Activated CD4-positive, alpha-beta T cell treated with anti-CD3 and anti-CD28 coated beads, Interleukin-2, amount 10 ng/mL, durations not matched to agents 7 days and 5 days (primary cell): ENCODE data around the gene CHCHD1. TPM values are rescaled to one million over a fixed set of nuclear protein-coding genes. Genes with fewer than 3 reads are reported as not detected.

Source experiments
- CTCF ChIA-PET: fragments of 350-600 bp; sonication (Branson Sonifier 250); formaldehyde crosslinking; loops from one replicate; lab custom pipeline; 2021; ENCODE audit warnings: antibody characterized with exemption; lab: Charles Lee
- POLR2A ChIA-PET: fragments of 350-600 bp; sonication (Branson Sonifier 250); formaldehyde crosslinking; loops from one replicate; lab custom pipeline; 2021; ENCODE audit warnings: antibody characterized with exemption; lab: Charles Lee
- DNase-seq: peaks from one replicate; pipeline ENCODE4 v3.0.0-alpha.2; 2020
- H3K27ac Mint-ChIP-seq: one replicate; pipeline ENCODE4 v1.8.0; 2021; ENCODE audit warnings: mild to moderate bottlenecking, moderate library complexity, mixed read lengths
- H3K27me3 Mint-ChIP-seq: one replicate; pipeline ENCODE4 v1.8.0; 2021; ENCODE audit warnings: mixed read lengths
- H3K36me3 Mint-ChIP-seq: one replicate; pipeline ENCODE4 v1.8.0; 2021; ENCODE audit warnings: low read depth, mixed read lengths
- H3K4me1 Mint-ChIP-seq: one replicate; pipeline ENCODE4 v1.8.0; 2021; ENCODE audit warnings: mixed read lengths
- H3K4me3 Mint-ChIP-seq: one replicate; pipeline ENCODE4 v1.8.0; 2021; ENCODE audit warnings: mild to moderate bottlenecking, moderate library complexity, mixed read lengths
- H3K9me3 Mint-ChIP-seq: one replicate; pipeline ENCODE4 v1.8.0; 2021; ENCODE audit warnings: mixed read lengths
- total RNA-seq, 2 experiments: library from RNA; stranded (reverse); gene quantifications; one replicate each; pipeline ENCODE4 v1.2.3, GENCODE V29; 2021

Gene CHCHD1
- total RNA-seq, 2 experiments from 2014 or later: 22.3 to 27.4 TPM

DNA sequence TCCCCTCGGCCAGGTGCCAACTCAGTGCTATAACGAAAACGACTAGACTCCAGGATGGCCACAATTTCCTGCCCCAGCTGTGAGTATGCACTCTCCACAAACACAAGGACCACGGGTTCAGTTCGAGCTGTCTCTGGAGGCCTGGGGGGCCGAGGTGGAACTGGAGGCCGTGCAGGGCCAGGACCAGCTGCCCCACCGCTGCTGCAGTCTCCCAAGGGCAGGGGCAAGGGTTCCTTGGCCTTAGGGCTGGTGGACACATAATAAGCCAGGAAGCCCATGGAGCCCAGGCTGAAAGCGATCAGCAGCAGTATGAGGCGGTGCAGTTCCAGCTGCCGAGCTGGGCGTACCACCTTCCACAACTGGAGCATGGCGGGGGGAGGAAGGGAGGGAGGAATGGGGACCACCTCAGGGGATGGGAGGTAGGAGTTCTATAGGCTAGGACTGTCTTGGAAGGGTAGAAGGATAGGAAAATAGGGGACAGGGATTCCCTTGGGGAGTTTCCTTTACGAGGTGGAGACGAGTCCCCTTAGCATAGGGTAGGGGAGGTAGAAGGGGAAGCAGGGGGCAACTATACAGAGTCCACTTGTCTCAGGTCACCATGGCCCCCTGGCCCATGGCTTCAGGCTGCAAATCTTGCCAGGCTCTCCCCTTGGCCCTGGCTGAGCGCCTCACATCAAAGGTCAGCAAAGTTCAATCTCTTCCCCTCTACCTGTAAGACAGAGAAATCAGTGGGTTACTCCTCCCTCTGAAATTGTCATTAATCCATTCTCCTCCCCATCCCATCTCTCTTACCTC lies 26.4 kb downstream of the CHCHD1 start:
- Mint-ChIP-seq H3K27ac (no peak overlapping the region), H3K27me3 (no peaks in the 10 kb centered on the region), H3K9me3 (no peaks in the 10 kb centered on the region), H3K4me1 (peaks cover 61% of the 10 kb centered on the region), H3K36me3 (peaks cover 60% of the 10 kb centered on the region), H3K4me3 (no peak overlapping the region)
- DNase-seq: no peak
- ChIA-PET POLR2A (no interaction called here), CTCF (interaction anchor here (0.6 to 2.6 kb wide), 6 partner anchors 9 to 1063 kb away, joined by 3 to 9 read pairs (median 4); partner anchors contain the start of gene ZSWIM8)

DNA sequence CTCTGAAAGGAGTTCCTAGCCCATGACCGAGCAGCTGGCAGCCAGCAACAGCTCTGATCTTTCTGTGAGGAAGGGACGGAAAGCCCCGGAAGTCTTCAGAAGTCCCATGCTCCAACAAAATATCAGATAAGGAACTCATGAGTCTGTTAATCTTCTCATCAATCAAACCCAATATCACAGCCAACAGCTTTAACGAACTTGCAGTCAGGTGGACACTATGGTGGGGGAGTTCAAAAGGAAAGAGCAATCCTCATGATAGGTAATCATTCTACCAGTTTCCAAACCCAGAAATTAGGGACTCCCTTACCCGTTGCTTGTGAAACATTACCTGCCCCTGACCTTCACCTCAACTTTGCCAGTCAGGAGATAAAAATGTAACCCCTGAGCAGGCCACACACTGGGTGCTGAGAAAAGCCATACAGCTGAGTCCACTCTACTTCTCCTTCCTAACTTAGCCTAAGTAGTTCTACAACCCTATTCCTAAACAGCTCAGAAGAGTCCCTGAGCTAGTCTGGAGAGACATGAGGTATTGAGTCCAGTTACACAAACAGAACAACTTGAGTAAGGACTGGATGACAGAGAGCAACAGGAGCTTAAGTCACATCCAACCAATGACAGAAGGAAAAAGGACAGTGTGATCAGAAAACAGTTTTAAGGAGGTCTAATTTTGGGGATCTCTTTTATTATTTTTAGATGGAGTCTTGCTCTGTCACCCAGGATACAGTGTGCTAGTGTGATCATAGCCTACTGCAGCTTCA lies 27.4 kb downstream of the CHCHD1 start:
- H3K27me3 Mint-ChIP-seq: no peaks in the 10 kb centered on the region
- H3K27ac Mint-ChIP-seq: peak overlapping the region; percentile 98
- peaks cover 56% of the 10 kb centered on the region for H3K36me3 Mint-ChIP-seq

DNA sequence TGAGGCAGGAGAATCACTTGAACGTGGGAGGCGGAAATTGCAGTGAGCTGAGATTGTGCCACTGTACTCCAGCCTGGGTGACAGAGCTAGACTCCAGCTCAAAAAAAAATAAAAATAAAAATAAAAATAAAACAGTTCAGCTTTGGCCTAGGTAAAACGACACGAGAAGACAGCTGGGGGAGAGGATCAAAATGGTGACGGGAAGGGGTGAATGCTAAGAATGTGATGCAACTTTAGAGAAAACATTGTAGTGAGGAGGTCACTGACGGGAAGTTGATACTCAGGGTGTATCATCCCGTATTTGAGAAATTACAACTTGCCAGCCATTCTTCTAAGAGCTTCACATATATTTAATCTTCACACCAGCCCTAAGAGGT lies 28.5 kb downstream of the CHCHD1 start:
- peak overlapping the region; percentile 98 for H3K27ac Mint-ChIP-seq
- peaks cover 55% of the 10 kb centered on the region for H3K4me1 Mint-ChIP-seq
- no peaks in the 10 kb centered on the region for H3K9me3 Mint-ChIP-seq
- H3K4me3 Mint-ChIP-seq: peak overlapping the region; percentile 87
- POLR2A ChIA-PET: no interaction called here
- H3K36me3 Mint-ChIP-seq: peaks cover 59% of the 10 kb centered on the region
- no peaks in the 10 kb centered on the region for H3K27me3 Mint-ChIP-seq
- CTCF ChIA-PET: interaction anchor here (0.6 to 1.3 kb wide), 4 partner anchors 24 to 488 kb away, joined by 3 to 4 read pairs (median 3); a partner anchor contains a TSS
- DNase-seq: peak; percentile 31

More for the DNA sequence above, 27.4 kb downstream of the CHCHD1 start:
- peak overlapping the region; percentile 87 for H3K4me3 Mint-ChIP-seq
- ChIA-PET CTCF (interaction anchor here (0.6 to 2.6 kb wide), 7 partner anchors 10 to 1062 kb away, joined by 3 to 9 read pairs (median 4); partner anchors contain the start of gene ZSWIM8), POLR2A (no interaction called here)
- H3K4me1 Mint-ChIP-seq: peaks cover 55% of the 10 kb centered on the region
- H3K9me3 Mint-ChIP-seq: no peaks in the 10 kb centered on the region
- no peak for DNase-seq

DNA sequence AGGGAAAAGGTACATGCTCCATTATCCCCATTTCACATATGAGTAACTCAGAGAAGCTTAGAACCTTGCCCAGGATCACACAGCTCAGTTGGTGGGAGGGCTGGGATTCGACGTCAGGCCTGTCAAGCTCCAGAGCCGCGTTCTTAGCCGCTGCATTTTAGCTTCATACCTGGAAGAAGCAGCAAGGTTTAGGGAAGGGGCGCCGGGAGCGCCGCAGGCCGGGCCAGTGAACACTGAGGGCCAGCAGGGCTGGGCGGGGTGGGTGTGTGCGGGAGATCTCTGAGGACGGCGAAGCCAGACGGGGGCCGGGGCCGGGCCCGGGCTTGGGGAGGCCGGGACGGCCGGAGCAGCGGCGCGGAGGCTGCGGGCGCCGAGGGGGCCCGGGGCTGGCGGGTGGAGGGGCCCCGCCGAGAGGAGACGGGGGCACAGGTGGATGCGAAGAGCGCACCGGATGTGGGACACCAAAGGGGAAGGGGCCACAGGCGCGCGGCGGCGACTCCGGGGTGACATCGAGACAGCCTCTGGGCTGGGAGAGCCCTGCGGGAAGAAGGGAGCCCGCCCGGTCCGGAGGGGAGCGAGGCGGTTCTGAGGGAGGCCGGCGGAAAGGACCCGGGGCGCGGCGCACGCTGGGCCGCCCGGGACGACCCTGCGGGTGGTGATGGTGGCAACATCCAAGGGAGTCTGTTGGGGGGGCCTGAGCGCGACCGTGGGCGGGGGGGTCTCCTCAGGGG lies 29.1 kb downstream of the CHCHD1 start:
- Mint-ChIP-seq H3K27me3 (no peaks in the 10 kb centered on the region), H3K27ac (peak overlapping the region; percentile 98), H3K4me1 (peaks cover 54% of the 10 kb centered on the region), H3K9me3 (no peaks in the 10 kb centered on the region), H3K36me3 (peaks cover 56% of the 10 kb centered on the region), H3K4me3 (peak overlapping the region; percentile 87)
- ChIA-PET POLR2A (no interaction called here), CTCF (interaction anchor here (0.6 to 1.3 kb wide), 4 partner anchors 25 to 489 kb away, joined by 3 to 4 read pairs (median 3); a partner anchor contains a TSS)
- DNase-seq: peak; percentile 63

DNA sequence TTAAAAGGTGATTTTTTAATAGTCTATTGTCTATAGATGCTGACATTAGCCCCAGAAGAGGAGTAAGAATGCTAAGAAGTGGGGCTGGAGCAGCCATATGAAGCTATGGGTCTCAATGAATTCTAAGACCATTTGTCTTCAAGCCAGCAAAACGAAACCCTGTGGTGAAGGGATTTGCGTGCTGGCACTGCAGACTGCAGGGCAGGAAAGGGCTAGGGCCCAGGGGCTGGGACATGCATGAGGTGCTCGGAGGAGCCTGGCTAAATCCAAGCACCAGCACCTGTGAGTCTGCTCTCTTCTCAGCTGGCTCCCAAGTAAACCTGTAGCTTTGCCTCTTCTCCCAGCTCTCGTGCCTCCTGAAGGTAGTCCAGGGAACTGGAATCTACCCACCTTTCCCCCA lies 30.8 kb downstream of the CHCHD1 start:
- ChIA-PET CTCF (interaction anchor here (0.8 to 2.5 kb wide), 4 partner anchors 10 to 67 kb away, joined by 3 to 7 read pairs (median 4); partner anchors contain the start of gene CAMK2G), POLR2A (interaction anchor here (0.6 kb wide), 1 partner anchor 27 kb away, joined by 3 read pairs; no protein-coding TSS in a partner anchor)
- Mint-ChIP-seq H3K36me3 (peaks cover 48% of the 10 kb centered on the region), H3K27ac (peak overlapping the region; percentile 69), H3K9me3 (no peaks in the 10 kb centered on the region), H3K4me1 (peaks cover 37% of the 10 kb centered on the region), H3K4me3 (peak overlapping the region; percentile 40), H3K27me3 (no peaks in the 10 kb centered on the region)
- DNase-seq: no peak

DNA sequence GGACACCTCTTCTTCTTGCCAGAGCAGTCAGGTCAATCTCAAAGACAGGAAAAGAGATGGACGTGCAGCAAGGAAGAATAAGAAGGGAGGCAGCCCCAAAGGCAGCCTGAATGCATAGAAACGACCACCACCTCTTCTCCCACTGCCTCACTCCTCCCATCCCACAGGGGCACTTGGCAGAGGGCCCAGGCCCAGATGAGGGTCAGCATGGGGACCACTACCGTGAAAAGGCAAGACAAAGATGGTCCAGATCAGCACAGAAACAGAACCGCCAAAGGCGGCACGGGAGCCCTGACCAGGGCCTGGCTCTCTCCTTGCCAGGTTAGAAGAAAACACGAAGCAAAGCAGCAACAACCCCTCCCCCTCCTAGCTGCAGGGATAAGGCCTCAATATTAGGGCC lies 31.5 kb downstream of the CHCHD1 start:
- peaks cover 31% of the 10 kb centered on the region for H3K4me1 Mint-ChIP-seq
- DNase-seq: no peak
- ChIA-PET POLR2A (no interaction called here), CTCF (interaction anchor here (1.3 to 2.5 kb wide), 3 partner anchors 10 to 66 kb away, joined by 3 to 7 read pairs (median 6); partner anchors contain the start of gene CAMK2G)
- H3K36me3 Mint-ChIP-seq: peaks cover 42% of the 10 kb centered on the region
- H3K9me3 Mint-ChIP-seq: no peaks in the 10 kb centered on the region
- no peak overlapping the region for H3K27ac Mint-ChIP-seq
- H3K4me3 Mint-ChIP-seq: no peak overlapping the region
- H3K27me3 Mint-ChIP-seq: no peaks in the 10 kb centered on the region

DNA sequence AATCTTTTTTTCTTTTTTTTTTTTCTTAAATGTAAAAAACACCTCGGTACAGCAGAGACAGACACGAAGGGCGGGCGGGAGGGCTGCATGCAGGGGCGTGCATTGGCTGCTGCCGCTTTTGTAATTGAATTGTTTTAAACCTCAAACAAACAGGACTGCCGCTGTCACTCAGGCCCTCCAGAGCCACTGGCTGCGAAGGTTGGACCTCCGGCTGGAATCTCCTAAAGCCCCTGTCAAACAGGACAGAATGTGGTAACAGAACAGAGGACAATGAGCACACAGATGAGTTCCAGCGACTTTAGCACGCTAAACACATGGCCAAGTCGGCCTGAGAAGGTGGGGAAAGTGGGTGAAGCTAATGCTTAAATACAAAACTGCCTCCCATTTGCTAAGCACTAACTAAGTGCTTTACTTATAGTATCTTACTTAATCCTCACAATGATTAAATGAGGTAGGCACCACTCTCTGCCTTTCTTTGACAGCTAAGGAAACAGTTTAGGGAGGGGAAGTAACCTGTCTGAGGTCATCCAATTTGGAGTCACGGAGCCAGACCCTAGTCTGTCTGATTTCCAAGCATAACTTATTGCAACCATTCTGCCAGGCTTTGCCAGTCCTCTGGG lies 32.5 kb downstream of the CHCHD1 start:
- peaks cover 35% of the 10 kb centered on the region for H3K36me3 Mint-ChIP-seq
- CTCF ChIA-PET: interaction anchor here (1.4 to 2.5 kb wide), 2 partner anchors 9 to 46 kb away, joined by 4 to 7 read pairs; no protein-coding TSS in a partner anchor
- no peak for DNase-seq
- no peaks in the 10 kb centered on the region for H3K9me3 Mint-ChIP-seq
- POLR2A ChIA-PET: interaction anchor here (0.6 kb wide), 1 partner anchor 8 kb away, joined by 3 read pairs; no protein-coding TSS in a partner anchor
- H3K4me3 Mint-ChIP-seq: no peak overlapping the region
- H3K4me1 Mint-ChIP-seq: peaks cover 23% of the 10 kb centered on the region
- H3K27me3 Mint-ChIP-seq: no peaks in the 10 kb centered on the region
- H3K27ac Mint-ChIP-seq: no peak overlapping the region

DNA sequence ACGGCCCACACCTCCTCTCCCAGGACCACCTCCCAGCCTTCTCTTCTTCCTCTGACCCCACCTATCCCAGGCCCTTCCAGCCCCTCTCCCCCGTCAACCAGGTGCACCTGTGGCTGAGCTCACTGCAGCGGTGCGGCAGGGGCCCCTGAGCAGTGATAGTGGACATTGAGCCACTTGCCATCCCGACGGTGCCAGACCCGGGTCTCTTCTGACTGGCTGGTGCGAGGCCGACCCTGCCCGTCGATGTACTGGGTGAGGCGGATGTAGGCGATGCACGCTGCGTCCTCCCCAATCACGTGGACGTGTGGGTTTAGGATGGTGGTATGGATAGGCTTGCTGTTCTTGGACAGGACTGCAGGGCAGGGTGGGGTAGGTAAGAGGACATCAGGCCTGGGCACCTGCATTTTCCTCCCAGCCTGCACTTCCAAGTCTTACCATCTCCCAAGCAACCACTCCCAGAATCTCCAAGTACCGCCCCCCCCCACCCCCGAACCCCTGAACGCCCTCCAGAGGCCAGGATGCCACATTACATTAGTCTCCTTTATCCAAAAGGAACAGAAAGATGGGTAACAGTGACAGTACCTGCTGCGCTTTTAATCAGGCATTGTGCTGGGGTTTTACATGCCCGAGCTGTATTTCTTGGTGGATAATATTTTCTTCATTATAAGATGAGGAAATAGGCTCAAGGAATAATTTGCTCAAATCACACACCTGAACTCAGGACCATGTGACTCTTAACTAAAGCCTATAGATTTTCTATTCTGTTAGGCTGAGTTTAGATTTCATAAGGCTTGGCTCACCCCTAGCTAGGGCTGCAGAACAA lies 33.3 kb downstream of the CHCHD1 start:
- Mint-ChIP-seq H3K36me3 (peaks cover 32% of the 10 kb centered on the region), H3K4me3 (no peak overlapping the region), H3K4me1 (peaks cover 16% of the 10 kb centered on the region), H3K27ac (no peak overlapping the region), H3K27me3 (no peaks in the 10 kb centered on the region), H3K9me3 (no peaks in the 10 kb centered on the region)
- POLR2A ChIA-PET: no interaction called here
- CTCF ChIA-PET: interaction anchor here (0.7 to 1.9 kb wide), 5 partner anchors 16 to 64 kb away, joined by 3 to 6 read pairs (median 3); no protein-coding TSS in a partner anchor
- no peak for DNase-seq

DNA sequence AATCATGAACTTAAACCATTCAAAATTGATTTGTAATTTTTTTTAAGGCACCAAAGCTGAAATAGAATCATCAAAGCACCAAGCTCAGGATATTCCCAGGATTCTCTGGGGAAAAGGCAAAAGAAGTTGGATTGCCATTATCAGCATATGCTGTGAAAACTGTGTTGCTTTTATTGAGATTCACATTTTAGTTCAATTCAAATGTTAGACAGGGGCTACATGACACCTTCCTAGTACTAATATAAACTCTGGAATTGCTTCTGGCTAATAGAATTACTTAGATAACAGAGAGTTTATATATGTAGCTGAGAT lies 33.8 kb downstream of the CHCHD1 start:
- peaks cover 28% of the 10 kb centered on the region for H3K36me3 Mint-ChIP-seq
- H3K27ac Mint-ChIP-seq: no peak overlapping the region
- H3K27me3 Mint-ChIP-seq: no peaks in the 10 kb centered on the region
- DNase-seq: no peak
- ChIA-PET POLR2A (no interaction called here), CTCF (interaction anchor here (0.7 to 1.9 kb wide), 4 partner anchors 17 to 64 kb away, joined by 3 to 6 read pairs (median 3); no protein-coding TSS in a partner anchor)
- peaks cover 12% of the 10 kb centered on the region for H3K4me1 Mint-ChIP-seq
- no peaks in the 10 kb centered on the region for H3K9me3 Mint-ChIP-seq
- no peak overlapping the region for H3K4me3 Mint-ChIP-seq

DNA sequence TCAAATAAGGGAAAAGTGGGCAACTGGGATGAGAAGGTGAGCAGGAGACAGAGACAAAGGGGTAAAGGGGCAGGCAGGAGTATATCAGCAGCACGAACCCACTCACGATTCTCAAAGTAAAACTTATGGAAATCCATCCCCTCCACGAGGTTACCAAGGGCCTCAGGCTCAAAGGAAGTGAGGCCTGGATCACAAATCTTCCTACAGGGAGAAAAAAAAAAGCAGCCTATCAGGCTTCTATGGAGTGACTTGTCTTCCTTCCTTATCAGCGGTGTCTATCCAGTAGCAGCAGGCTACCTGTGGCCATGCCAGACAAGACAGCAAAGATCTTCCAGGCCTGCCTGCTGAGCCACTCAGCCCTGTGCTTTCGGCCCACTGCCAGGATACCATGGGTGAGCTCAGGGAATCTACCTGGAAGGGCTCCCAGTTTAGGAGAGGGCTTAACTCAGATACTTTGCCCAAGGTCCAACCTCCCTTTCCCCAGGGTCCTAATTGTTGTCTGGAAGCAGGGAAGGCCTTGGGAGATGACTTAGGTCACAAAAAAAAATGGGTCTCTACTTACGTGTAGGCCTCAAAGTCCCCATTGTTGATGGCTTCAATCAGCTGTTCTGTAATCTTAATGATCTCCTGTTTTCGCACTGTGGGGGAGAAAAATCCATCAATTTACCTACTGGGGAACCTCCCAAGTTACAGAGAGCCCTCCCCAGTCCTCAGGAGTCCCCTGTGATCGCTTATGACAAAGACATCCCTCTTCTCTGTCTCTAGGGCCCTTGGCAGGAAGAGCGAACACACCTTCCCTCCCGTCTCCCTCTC lies 35.3 kb downstream of the CHCHD1 start:
- Mint-ChIP-seq H3K36me3 (peaks cover 33% of the 10 kb centered on the region), H3K4me1 (peaks cover 12% of the 10 kb centered on the region), H3K9me3 (no peaks in the 10 kb centered on the region), H3K27me3 (no peaks in the 10 kb centered on the region), H3K4me3 (no peak overlapping the region), H3K27ac (no peak overlapping the region)
- ChIA-PET CTCF (interaction anchor here (0.6 to 1.9 kb wide), 3 partner anchors 24 to 1309 kb away, joined by 3 to 6 read pairs (median 5); no protein-coding TSS in a partner anchor), POLR2A (no interaction called here)
- DNase-seq: no peak
